H1 (cell line): ENCODE measurements around the gene PBX2.

Experiments used
- EZH2 ChIP-seq: fragments of 200-600 bp; sonication (generic); IDR thresholded peaks from 2 replicates; pipeline ENCODE4 v1.7.1; 2012; ENCODE audit warnings: low read depth, mild to moderate bottlenecking, moderate library complexity, low read length, inconsistent platforms; ENCODE audit not compliant: severe bottlenecking
- KDM1A ChIP-seq: fragments of 200-600, 300-600 bp; sonication (generic); IDR thresholded peaks from 2 replicates; pipeline ENCODE4 v1.7.1; 2016; ENCODE audit warnings: mild to moderate bottlenecking, low read length, borderline replicate concordance
- POLR2A ChIP-seq, 2 experiments: IDR thresholded peaks; 1 replicate in 1 of 2; 2 replicates in 1 of 2; pipeline ENCODE4 v1.6.1; 2011; ENCODE audit warnings: low read depth in 2 of 2, low read length in 2 of 2, mild to moderate bottlenecking in 2 of 2; ENCODE audit errors: control extremely low read depth in 1 of 2
- POLR2AphosphoS5 ChIP-seq: IDR thresholded peaks from 2 replicates; pipeline ENCODE4 v1.6.1; 2011; ENCODE audit warnings: low read depth, low read length
- SAP30 ChIP-seq: fragments of 300-600 bp; sonication (generic); IDR thresholded peaks from 2 replicates; pipeline ENCODE4 v1.7.1; 2012; ENCODE audit warnings: low read length, moderate library complexity, mild to moderate bottlenecking, inconsistent platforms; ENCODE audit not compliant: insufficient read depth, insufficient replicate concordance
- YY1 ChIP-seq: IDR thresholded peaks from 2 replicates; pipeline ENCODE4 v1.6.1; 2011; ENCODE audit warnings: low read depth, mild to moderate bottlenecking, low read length
- TF ChIP-seq, protein P1 (sequence below), 3 experiments: IDR thresholded peaks; 1 replicate in 2 of 3; 2 replicates in 1 of 3; pipeline versions ENCODE4 v1.5.1 to v1.6.1; 2011; ENCODE audit warnings: low read length in 3 of 3, mild to moderate bottlenecking in 3 of 3, inconsistent platforms in 2 of 3, low read depth in 1 of 3, moderate library complexity in 1 of 3; ENCODE audit not compliant: insufficient read depth in 1 of 3; ENCODE audit errors: control extremely low read depth in 1 of 3
- TF ChIP-seq, protein P2 (sequence below): IDR thresholded peaks from 2 replicates; pipeline ENCODE4 v1.6.1; 2012; ENCODE audit warnings: inconsistent platforms

GRCh38 chr6:32218167-32218566 lies 28.2 kb upstream of the PBX2 start:
- TF ChIP-seq EZH2 (no peak), POLR2A (IDR thresholded peaks at IDR 0.05; ENCODE audit: control extremely low read depth in 1 of 2, low read depth in 2 of 2, low read length in 2 of 2) (no peak), YY1 (no peak), SAP30 (no peak), POLR2AphosphoS5 (no peak), KDM1A (no peak)
- TF ChIP-seq, protein P1, sequence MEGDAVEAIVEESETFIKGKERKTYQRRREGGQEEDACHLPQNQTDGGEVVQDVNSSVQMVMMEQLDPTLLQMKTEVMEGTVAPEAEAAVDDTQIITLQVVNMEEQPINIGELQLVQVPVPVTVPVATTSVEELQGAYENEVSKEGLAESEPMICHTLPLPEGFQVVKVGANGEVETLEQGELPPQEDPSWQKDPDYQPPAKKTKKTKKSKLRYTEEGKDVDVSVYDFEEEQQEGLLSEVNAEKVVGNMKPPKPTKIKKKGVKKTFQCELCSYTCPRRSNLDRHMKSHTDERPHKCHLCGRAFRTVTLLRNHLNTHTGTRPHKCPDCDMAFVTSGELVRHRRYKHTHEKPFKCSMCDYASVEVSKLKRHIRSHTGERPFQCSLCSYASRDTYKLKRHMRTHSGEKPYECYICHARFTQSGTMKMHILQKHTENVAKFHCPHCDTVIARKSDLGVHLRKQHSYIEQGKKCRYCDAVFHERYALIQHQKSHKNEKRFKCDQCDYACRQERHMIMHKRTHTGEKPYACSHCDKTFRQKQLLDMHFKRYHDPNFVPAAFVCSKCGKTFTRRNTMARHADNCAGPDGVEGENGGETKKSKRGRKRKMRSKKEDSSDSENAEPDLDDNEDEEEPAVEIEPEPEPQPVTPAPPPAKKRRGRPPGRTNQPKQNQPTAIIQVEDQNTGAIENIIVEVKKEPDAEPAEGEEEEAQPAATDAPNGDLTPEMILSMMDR (IDR thresholded peaks at IDR 0.05; ENCODE audit: control extremely low read depth in 1 of 3, insufficient read depth in 1 of 3, low read depth in 1 of 3, low read length in 3 of 3) = no peak
- TF ChIP-seq, protein P2, sequence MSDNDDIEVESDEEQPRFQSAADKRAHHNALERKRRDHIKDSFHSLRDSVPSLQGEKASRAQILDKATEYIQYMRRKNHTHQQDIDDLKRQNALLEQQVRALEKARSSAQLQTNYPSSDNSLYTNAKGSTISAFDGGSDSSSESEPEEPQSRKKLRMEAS = no peak
